GM18517 (cell line): ENCODE data around the gene BPTF.
"Not testable (repeated sequence)": the region's sequence is repeated elsewhere in the genome, so short reads cannot be mapped to it uniquely, and the experiment has no call there.

Source experiments
- ATAC-seq: cut with Tn5 transposase; IDR thresholded peaks from one replicate; pipeline ENCODE4 v1.9.1; 2021; ENCODE audit warnings: mild to moderate bottlenecking, moderate library complexity; ENCODE audit not compliant: unreplicated experiment

The BPTF gene

DNA sequence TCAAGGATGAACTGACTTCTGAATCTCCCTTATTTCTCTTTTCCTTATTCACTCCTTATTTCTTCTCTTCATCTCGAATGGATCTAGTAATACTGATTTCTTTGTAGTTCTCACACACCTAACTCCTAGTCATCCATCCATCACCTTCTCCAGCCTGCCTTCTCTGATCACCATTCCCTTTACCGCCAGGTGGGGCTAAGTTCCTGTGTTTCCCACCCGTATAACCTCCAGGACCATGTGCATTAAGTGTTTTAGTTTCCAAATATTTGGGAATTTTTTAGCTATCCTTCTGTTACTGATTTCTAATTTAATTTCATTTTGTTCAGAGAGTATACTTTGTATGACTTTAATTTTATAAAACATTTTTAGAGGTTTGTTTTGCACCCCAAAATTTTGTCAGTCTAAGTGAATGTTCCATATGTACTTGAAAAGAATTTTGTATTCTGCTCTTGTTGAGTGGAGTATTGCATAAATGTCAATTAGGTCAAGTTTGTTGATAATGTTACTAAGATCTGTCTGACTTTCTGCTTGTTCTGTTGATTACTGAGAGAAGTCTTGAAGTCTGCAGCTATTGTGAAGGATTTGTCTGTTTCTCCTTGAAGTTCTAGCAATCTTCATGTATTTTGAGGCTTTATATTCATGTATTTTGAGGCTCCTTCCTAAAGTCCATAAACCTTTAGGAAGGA is 8.8 kb downstream of the BPTF start:
- no peak for ATAC-seq

DNA sequence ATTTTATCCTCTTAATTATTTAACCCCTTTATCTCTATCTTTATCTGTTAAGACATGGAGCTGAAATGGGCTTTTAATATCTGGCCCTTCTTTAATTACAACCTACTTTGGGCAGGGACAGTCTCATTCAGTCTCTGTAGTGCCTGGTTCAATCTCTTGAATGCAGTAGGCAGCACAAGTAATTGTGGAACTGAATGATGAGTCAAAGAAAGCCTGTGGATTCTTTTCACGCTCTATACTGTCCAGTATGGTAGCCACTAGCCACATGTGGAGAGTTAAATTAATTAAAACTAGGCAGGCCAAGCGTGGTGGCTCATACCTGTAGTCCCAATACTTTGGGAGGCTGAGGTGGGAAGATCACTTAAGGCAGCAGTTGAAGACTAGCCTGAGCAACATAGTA is 9.3 kb downstream of the BPTF start:
- no peak for ATAC-seq

DNA sequence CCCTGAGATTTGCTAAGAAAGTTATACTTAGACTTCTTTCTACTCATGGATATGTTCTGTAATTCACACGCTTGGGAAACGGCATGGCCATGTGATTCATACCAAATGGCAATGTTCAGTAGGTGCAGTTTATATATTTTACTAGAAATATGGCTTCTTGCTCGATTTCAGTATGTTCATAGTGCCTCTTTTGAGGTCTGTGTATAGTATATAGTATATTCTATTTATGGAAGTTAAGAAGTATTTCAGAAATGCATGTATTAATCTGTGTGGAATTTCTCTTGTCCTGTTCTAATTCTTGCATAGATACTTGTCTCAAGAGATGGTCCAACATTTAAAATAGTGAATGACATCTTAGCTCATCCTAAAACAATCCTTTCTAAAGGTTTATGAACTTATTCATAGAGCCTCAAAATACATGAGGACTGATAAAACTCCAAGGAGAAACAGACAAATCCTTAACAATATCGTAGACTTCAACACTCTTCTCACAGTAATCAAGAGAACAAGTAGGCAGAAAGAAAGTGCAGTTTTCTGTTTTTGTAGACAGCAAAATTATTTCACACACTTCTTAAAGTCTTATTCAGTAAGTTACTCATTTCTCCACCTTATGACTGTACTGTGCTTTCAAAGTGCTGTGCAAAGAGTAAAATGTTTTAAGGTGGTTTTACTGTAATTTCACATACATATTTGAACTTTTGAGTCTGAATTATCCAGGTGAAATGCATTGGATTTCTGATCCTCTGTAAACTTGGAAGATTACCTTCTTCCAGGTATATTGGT is 11.1 kb downstream of the BPTF start:
- no peak for ATAC-seq

DNA sequence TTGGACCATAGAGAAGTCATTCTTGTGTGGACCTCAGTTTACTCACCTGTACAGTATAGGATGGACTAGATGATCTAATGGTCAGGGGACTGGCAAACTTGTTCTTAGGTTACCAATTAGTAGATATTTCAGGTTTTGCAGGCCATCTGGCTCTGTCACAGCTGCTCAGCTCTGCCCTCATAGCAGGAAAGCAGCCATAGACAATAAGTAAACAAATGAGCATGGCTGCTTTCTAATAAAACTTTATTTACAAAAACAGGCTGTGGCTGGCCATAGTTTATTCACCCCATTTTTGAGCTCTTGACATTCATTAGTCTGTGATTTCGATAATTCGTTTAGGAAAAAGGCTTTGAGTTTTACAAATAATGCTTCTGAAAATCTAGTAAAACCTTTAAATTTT is 12.7 kb downstream of the BPTF start:
- no peak for ATAC-seq

DNA sequence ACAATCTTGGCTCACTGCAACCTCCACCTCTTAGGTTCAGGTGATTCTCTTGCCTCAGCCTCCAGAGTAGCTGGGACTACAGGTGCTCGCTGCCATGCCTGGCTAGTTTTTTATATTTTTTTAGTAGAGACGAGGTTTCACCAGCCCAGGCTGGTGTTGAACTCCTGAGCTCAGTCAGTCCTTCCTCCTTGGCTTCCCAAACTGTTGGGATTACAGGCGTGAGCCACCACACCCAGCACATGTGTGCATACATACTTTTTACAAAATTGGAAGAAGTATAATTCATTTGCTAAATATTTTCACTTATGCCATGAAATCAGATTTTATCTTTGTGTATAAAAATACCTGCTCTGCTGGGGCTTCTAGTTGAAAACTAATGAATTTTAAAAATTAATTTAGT is 13.2 kb downstream of the BPTF start:
- no peak for ATAC-seq

DNA sequence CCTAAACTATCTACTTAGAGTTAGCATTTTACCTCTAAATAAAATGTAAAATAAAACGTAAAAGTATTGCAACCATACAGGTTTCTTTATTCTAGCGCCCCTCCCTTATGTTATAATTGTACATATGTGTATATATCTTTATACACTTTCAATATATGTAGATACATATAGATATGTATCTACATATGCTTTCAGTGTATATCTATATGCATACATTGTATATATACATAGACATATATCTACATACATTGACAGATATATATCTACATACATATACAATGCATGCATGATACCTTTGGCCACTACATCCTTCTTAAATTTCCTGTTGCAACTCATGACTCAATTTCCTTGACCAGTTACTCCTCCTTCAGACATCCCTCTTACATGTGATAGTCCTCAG is 16.7 kb downstream of the BPTF start:
- ATAC-seq = no peak

DNA sequence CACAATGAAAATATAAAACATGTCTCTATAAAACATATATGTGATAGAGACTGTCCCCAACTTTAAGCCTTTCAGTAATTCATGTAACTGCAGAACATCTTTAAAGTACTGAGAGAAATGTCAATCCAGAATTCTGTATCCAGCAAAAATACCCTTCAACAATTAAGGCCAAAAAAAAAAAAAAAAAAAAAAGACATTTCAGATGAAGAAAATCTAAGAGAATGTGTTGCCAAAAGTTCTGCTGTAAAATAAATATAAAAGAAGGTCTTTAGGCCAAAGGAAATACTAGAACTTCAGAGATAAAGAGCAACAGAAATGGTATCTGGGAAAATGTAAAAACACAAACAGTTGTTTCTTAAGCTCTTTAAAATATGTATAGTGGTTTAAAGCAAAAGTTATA is 17.3 kb downstream of the BPTF start:
- no peak for ATAC-seq

DNA sequence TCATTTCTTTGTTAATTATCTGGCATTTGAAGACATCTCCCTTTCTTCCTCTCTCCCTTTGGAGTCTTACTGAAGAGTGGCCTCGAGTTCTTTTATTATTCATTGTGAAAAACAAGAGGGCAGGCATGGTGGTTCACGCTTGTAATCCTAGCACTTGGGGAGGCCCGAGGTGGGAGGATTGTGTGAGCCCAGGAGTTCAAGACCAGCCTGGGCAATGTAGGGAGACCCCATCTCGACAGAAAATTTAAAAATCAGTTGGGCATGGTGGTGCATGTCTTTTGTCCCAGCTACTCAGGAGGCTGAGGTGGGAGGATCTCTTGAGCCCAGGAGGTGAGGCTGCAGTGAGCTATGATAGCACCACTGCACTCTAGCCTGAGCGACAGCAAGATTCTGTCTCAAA is 20.1 kb downstream of the BPTF start:
- ATAC-seq = no peak

DNA sequence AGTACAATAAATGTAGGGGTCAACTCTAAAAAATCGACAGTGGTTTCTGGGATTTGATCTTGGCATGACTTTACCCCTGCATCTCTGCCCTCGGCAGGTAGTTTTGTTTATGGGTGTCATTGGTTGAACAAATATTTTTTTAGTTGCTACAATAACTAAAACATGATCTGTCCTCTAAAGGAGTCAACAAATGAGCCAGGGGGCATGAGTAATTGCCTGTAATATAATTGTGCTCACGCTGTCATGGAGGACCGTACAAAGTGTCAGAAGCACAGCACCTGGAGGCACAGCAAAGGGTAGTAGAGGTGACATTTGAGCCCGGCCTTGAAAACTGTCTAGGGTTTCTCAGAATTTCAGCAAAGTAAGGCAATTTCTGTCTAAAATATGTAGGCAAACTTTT is 22.9 kb downstream of the BPTF start:
- not testable (repeated sequence) for ATAC-seq

DNA sequence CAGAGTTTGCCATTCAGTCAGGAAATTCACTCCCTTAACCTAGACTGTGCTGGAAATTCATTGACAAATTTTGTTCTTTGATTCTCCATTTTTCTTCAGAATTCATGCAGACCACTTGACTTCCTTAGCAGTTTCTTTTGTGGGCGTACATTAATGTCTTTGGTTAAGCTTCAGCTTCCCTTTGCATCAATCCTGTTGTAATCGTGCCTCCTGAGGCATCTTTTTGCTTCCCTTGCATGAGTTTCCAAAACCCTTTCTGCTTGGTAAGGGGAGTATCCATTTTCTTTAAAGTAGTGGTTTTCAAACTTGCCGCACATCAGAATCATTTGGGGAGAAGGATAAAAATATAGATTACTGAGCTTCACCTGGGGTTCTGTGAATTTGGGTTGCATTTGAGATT is 23.5 kb downstream of the BPTF start:
- ATAC-seq = not testable (repeated sequence)

DNA sequence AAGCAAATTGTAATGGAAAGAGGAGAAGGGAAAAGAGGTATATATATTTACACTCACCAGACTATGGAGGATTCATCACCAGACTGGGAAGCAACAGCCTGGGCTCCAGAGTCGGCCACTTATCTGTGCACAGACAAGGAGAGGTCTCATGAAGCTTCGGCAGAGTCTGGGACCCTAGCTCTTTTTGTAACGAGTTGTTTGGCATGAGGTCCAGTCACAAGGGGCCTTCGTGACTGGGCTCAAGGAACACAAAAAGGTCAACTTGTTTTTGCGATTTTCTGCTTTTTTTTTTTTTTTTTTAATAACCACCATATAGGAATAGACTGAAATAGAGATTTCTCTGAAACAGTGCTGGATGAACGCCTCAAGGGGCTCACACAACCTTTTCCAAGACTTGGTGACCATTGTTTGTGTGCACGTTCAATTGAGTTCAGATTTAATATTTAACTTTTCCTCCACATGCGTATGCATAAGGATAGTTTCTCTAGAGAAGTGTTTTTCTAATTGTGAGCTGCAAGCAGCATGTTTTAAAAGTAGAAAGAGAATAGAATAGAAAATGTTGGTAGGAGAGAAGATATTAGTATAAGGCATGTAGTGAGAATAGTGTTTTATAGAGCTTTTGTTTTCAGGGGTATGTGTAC is 25.8 kb downstream of the BPTF start:
- ATAC-seq = no peak

DNA sequence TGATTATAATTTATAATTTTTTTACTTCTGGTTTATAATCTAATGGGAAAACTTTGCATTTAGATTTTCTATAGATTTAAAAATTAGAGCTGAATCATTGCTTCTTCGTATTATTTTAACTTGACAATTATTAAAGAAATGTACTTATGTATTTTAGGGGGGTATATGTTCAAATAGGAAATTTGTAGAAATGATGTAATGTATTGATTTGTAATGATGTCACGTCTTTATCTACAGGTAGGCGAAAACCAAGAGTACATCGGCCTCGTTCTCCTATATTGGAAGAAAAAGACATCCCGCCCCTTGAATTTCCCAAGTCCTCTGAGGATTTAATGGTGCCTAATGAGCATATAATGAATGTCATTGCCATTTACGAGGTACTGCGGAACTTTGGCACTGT is 28.4 kb downstream of the BPTF start:
- ATAC-seq = no peak

DNA sequence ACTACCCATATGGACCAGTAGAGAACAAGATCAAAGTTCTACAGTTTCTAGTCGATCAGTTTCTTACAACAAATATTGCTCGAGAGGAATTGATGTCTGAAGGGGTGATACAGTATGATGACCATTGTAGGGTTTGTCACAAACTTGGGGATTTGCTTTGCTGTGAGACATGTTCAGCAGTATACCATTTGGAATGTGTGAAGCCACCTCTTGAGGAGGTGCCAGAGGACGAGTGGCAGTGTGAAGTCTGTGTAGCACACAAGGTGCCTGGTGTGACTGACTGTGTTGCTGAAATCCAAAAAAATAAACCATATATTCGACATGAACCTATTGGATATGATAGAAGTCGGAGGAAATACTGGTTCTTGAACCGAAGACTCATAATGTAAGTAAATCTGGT is 29.1 kb downstream of the BPTF start:
- ATAC-seq = no peak

DNA sequence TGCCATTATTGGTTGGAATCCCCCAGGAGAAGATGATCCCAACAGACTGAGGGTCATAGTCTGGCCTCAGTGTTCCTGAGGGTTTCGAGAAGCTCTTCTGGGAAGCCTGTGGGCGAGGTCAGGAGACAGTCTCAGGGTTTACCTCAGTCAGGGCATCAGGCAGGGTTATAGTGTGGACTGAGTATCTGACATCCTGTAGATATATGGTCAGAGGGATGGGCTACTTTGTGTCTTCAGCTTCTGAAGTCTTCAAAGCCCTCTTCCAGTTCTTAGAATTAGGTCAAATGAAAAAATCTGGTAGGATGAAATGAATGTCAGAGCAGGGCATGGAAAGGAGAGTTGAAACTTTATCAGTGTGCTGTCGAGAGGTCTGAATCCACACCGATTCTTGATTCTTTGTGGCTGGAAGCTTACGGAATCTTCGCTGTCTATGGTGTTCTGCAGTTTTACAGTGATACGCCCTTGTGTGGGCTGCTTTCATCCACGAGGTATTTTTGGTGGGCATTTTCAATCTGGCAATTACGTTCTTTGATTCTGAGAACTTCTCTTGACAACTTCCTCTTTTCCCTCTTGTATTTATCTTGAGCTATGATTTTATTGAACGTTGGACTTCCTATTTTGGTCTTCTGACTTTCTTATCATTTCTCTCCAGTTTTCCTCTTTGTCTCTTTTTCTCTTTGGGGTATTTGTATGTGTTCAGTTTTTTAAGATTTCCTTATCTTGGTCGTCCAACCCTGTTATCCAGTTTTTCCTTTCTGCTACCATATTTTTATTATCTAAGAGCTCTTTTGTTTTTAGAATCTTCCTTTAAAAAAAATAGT is 30.4 kb downstream of the BPTF start:
- ATAC-seq = no peak

DNA sequence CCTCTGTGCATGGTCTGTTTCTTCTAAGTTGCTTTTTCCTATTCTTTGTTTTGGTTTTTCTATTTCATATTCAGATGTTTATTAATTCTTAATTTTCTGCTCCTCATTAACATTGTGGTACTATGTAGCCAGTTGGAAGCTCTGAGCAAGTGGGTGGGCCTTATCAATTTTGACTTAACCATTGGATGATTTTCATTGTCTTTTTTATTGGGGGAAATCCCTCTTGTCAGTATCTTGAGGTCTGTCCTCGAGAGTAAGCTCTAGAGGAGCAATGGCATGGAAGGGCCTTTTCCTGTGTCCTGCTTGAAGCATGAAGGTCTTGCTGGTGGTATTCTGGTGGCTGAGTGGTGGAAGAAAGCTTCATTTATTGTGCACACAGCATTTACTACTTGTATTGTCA is 31.1 kb downstream of the BPTF start:
- ATAC-seq = not testable (repeated sequence)

DNA sequence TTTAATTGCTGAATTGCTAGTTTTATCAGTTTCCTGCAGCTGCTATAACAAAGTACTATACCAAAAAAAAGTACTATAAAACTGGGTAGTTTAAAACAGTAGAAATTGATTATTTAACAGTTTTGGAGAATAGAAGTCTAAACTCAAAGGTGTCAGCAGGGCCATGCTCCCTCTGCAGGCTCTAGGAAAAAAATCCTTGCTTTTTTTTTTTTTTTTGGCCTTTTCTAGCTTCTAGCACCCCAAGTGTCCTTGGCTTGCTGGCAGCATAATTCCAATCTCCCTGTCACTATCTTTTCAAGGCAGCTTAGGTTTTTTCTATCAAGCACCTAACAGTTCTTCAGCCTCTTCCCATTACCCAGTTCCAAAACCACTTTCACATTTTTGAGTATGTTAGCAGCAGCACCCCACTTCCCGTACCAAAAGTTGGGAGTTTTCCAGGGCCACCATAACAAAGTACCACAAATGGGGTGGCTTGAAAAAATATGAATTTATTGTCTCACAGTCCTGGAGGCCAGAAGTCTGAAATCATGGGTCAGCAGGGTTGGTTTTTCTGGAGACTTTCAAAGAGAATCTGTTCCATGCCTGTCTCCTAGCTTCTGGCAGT is 37.4 kb downstream of the BPTF start:
- no peak for ATAC-seq

DNA sequence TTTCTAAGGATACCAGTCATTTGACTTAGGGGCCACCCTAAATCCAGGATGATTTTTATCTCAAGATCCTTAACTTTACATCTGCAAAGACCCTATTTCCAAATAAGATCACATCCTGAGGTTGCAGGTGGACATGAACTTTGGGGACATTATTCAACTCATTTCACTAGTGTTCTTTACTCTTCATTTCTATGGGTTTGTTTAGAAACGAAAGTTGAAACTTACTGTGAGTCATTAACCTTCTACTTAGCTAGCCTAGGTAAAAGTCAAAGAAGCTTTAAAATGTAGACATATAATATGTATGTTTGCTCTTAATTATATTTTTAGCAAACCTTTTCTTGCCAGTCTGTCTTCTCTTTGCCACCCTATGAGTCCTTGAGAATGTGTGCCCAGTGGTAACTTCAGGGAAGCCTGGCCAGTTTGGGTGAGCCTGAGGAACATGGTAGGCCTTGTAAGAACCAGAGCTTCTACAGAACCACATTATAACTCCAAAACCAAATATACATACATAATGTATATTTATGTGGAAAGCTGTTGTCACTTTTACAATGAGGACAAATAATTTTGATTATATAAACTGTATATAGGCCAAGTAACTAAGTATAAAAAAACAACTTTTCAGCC is 38.4 kb downstream of the BPTF start:
- ATAC-seq = no peak

DNA sequence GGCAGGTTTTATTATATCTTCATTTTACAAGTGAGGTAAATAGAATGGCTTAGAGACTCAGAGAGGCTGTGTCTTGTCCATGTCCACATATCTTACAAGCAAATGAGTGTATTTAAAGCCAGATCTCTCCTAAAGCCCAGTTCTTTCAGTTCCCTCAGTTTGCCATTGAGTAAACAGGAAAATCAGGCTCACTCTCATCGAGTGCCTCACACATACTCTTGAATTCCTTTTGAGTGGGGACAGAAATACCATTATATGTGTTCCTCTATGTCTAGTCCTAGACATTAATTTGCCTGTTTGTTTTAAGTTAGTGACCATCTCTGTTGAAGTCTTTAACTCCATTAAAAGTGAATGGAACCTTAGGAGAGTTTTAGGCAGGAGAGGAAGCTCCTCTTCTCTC is 40.1 kb downstream of the BPTF start:
- no peak for ATAC-seq

DNA sequence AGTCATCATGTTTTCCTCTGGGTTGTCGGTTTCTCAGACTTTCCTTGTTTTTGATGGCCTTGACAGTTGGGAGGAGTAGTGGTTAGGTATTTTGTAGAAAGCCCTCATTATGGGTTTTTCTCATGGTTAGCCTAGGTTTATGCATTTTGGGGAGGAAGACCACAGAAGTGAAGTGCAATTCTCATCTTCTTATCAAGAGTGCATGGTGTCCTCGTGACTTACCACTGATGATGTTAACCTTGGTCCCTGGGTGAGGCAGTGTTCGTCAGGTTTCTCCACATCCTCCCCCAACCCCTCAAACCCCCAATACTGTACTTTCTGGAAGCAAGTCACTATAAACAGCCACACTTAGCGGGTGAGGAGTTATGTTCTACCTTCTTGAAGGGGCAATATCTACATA is 42.3 kb downstream of the BPTF start:
- no peak for ATAC-seq

DNA sequence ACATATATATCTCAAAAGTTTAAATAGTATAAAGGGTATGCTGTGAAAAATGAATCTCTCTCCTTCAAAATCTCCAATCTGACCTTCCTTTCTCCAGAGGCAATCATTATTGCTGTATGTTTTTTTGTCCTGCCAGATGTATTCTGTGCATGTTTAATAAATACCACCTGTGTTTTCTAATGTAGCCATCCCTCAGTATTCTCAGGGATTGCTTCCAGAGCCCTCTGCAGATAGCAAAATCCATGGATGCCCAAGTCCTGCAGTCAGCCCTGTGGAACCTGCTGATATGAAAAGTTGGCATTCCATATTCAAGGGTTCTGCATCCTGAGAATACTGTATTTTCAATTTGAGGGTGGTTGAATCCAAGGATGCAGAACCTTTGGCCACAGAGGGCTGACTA is 42.9 kb downstream of the BPTF start:
- ATAC-seq = no peak

DNA sequence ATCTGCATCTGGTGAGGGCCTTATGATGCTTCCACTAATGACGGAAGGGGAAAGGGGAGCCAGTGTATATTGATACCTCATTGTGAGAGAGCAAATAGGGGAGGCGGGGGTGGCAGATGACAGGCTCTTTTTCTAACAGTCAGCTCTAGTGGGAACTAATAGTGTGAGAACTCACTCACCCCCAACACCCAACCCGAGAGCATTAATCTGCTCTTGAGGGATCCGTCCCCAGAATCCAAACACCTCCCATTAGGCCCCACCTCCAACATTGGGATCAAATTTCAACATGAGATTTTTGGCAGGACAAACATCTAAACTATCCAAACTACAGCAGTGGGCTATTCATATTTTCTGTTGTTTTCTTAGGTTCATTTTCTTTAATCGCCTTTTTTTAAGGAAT is 54.4 kb downstream of the BPTF start:
- ATAC-seq = no peak
